ENCODE results near the gene AGAP2. TPM values are rescaled to one million over a fixed set of nuclear protein-coding genes. Genes with fewer than 3 reads are reported as not detected.
A peak's percentile ranks its signal among the peaks of the same experiment; 100 is the strongest.

The AGAP2 gene
- total and polyA plus RNA-seq, 2 of the 13 experiments (the other 11 are each of a cell fraction or from before 2014, with no cell fraction given): 0.38 to 0.45 TPM

DNA sequence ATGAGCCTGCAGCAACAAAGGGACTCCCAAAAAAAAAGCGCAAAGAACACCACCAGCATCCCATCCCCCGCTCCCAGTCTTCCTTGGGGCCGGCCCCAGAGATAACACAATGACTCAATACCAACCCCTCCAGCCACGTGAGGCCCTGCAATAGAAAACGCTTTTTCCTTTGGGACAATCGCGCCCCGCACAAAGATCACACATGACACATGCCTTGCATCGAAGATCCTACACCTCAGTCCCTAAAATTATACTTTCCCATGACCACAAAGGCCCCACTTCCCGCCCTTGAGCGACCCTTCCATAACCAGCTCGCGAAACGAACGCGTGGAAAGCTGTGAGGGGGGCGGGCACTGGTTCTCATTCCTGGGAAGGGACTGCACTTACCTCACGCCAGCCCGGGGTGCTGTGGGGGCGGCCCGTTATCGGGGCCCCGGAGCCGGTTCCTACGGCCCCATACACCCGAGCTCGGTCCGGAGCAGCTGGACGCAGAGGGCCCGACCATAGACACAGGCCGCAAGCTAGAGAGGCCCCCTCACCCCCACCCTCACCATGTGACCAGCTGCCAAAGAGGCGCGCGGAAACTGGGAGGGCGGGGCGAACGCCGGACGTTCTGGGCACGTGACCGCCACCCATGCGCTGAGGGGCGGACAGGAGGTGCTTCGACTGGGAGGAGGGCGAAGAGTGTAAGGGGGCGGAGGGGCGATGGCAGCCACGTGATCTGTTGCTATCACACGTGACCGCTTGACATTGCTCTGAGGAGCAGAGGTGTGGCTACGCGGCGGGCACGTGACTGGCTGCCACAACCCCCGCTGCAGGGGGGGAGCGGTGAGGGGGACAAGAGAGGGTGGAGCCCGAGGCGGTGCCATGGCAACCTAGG is 13.5 kb upstream of the AGAP2 start, which contains the start of gene CDK4 (continued):
- TF ChIP-seq MIXL1 (CRISPR knock-in tag; IDR thresholded peaks at IDR 0.05): peak; percentile 83
- TF ChIP-seq, protein P1, sequence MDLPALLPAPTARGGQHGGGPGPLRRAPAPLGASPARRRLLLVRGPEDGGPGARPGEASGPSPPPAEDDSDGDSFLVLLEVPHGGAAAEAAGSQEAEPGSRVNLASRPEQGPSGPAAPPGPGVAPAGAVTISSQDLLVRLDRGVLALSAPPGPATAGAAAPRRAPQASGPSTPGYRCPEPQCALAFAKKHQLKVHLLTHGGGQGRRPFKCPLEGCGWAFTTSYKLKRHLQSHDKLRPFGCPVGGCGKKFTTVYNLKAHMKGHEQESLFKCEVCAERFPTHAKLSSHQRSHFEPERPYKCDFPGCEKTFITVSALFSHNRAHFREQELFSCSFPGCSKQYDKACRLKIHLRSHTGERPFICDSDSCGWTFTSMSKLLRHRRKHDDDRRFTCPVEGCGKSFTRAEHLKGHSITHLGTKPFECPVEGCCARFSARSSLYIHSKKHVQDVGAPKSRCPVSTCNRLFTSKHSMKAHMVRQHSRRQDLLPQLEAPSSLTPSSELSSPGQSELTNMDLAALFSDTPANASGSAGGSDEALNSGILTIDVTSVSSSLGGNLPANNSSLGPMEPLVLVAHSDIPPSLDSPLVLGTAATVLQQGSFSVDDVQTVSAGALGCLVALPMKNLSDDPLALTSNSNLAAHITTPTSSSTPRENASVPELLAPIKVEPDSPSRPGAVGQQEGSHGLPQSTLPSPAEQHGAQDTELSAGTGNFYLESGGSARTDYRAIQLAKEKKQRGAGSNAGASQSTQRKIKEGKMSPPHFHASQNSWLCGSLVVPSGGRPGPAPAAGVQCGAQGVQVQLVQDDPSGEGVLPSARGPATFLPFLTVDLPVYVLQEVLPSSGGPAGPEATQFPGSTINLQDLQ (CRISPR knock-in tag; IDR thresholded peaks at IDR 0.05): no peak
- TF ChIP-seq ZKSCAN8 (CRISPR knock-in tag; IDR thresholded peaks at IDR 0.05; ENCODE audit: borderline replicate concordance): peak; percentile 24; the same call in 1 of the 2 replicates
- TF ChIP-seq, protein P2, sequence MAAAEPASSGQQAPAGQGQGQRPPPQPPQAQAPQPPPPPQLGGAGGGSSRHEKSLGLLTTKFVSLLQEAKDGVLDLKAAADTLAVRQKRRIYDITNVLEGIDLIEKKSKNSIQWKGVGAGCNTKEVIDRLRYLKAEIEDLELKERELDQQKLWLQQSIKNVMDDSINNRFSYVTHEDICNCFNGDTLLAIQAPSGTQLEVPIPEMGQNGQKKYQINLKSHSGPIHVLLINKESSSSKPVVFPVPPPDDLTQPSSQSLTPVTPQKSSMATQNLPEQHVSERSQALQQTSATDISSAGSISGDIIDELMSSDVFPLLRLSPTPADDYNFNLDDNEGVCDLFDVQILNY (CRISPR knock-in tag; conservative IDR thresholded peaks at IDR 0.05): peak; percentile 54; the same call in 1 of the 2 replicates
- peak; percentile 87 for TF ChIP-seq CREB1 (IDR thresholded peaks at IDR 0.05)
- peak; percentile 75 for TF ChIP-seq CREB1 (CRISPR knock-in tag; IDR thresholded peaks at IDR 0.05)
- TF ChIP-seq, protein P3, sequence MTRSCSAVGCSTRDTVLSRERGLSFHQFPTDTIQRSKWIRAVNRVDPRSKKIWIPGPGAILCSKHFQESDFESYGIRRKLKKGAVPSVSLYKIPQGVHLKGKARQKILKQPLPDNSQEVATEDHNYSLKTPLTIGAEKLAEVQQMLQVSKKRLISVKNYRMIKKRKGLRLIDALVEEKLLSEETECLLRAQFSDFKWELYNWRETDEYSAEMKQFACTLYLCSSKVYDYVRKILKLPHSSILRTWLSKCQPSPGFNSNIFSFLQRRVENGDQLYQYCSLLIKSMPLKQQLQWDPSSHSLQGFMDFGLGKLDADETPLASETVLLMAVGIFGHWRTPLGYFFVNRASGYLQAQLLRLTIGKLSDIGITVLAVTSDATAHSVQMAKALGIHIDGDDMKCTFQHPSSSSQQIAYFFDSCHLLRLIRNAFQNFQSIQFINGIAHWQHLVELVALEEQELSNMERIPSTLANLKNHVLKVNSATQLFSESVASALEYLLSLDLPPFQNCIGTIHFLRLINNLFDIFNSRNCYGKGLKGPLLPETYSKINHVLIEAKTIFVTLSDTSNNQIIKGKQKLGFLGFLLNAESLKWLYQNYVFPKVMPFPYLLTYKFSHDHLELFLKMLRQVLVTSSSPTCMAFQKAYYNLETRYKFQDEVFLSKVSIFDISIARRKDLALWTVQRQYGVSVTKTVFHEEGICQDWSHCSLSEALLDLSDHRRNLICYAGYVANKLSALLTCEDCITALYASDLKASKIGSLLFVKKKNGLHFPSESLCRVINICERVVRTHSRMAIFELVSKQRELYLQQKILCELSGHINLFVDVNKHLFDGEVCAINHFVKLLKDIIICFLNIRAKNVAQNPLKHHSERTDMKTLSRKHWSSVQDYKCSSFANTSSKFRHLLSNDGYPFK (CRISPR knock-in tag; IDR thresholded peaks at IDR 0.05; ENCODE audit: borderline replicate concordance): peak; percentile 87; the same call in 1 of the 2 replicates
- no peak for TF ChIP-seq EHMT2 (IDR thresholded peaks at IDR 0.05; ENCODE audit: borderline replicate concordance, low read depth, low read length)
- TF ChIP-seq FIP1L1 (IDR thresholded peaks at IDR 0.05; ENCODE audit: borderline replicate concordance, insufficient read depth, low read depth, low read length): no peak
- no peak for TF ChIP-seq PRPF4 (IDR thresholded peaks at IDR 0.05; ENCODE audit: low read depth, low read length, poor library complexity, severe bottlenecking)
- TF ChIP-seq, protein P4, sequence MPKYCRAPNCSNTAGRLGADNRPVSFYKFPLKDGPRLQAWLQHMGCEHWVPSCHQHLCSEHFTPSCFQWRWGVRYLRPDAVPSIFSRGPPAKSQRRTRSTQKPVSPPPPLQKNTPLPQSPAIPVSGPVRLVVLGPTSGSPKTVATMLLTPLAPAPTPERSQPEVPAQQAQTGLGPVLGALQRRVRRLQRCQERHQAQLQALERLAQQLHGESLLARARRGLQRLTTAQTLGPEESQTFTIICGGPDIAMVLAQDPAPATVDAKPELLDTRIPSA (CRISPR knock-in tag; IDR thresholded peaks at IDR 0.05; ENCODE audit: borderline replicate concordance): no peak; the same call in 1 of the 2 replicates
- TF ChIP-seq, protein P5, sequence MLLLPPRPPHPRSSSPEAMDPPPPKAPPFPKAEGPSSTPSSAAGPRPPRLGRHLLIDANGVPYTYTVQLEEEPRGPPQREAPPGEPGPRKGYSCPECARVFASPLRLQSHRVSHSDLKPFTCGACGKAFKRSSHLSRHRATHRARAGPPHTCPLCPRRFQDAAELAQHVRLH (CRISPR knock-in tag; IDR thresholded peaks at IDR 0.05; ENCODE audit: borderline replicate concordance, low read depth): peak; percentile 96; the same call in 1 of the 2 replicates
- no peak; the same call in 1 of the 2 replicates for TF ChIP-seq DNMT1 (CRISPR knock-in tag; IDR thresholded peaks at IDR 0.05)
- TF ChIP-seq, protein P6, sequence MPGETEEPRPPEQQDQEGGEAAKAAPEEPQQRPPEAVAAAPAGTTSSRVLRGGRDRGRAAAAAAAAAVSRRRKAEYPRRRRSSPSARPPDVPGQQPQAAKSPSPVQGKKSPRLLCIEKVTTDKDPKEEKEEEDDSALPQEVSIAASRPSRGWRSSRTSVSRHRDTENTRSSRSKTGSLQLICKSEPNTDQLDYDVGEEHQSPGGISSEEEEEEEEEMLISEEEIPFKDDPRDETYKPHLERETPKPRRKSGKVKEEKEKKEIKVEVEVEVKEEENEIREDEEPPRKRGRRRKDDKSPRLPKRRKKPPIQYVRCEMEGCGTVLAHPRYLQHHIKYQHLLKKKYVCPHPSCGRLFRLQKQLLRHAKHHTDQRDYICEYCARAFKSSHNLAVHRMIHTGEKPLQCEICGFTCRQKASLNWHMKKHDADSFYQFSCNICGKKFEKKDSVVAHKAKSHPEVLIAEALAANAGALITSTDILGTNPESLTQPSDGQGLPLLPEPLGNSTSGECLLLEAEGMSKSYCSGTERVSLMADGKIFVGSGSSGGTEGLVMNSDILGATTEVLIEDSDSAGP (CRISPR knock-in tag; IDR thresholded peaks at IDR 0.05; ENCODE audit: borderline replicate concordance): peak; percentile 96
- TF ChIP-seq ZNF235 (CRISPR knock-in tag; IDR thresholded peaks at IDR 0.05; ENCODE audit: borderline replicate concordance): peak; percentile 59; the same call in 1 of the 2 replicates
- TF ChIP-seq ZNF563 (CRISPR knock-in tag; IDR thresholded peaks at IDR 0.05): peak; percentile 80; the same call in 1 of the 2 replicates
